NCI-H187 (cell line): Measurements from ENCODE around the gene DPYD.

Experiments used
- DNase-seq, 2 experiments: peaks; one replicate each; lab custom pipeline; 2025; lab: John Stamatoyannopoulos, UW

The DPYD gene

GRCh38 chr1:97143236-97143882, 777.5 kb downstream of the DPYD start:
- DNase-seq: no peak

GRCh38 chr1:97140611-97141010, 780.2 kb downstream of the DPYD start:
- no peak for DNase-seq

- DNase-seq: no peak
Observed at GRCh38 chr1:97139512-97139911, 781.3 kb downstream of the DPYD start.

- no peak for DNase-seq
Observed at GRCh38 chr1:97138515-97139032, 782.3 kb downstream of the DPYD start.

DNA sequence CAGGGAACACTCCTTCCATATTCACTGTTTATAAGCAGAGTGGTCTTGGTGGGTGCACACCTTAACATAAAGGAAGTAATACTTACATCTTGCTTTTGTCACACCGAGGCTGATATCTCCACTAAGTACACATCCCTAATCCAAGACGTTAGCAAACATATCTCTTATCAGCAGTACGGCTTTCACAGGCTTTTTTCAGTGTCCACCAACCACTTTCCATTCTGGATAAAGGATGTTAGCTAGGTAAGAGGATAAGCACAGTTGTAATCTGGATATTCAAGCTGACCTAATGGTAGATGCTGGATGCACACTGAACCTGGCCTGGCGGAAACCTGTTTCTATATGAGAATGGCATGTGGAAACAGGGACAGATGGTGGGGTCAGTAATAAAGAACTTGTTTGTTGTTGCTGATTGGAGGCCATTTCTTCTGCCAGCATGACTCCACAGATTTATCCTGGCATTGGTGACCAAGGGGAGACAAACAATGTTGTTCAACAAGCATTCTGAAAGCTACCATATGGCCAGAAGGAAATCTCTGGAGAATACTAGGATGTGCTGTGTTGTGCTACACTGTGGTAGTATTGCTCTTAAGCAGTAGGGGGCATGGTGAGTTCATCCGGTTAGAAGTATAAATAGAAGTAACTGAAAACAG, 782.8 kb downstream of the DPYD start:
- DNase-seq: peak in 1 of 2 experiments; percentile 38

- no peak for DNase-seq
Observed at GRCh38 chr1:97136996-97137395, 783.8 kb downstream of the DPYD start.

DNA sequence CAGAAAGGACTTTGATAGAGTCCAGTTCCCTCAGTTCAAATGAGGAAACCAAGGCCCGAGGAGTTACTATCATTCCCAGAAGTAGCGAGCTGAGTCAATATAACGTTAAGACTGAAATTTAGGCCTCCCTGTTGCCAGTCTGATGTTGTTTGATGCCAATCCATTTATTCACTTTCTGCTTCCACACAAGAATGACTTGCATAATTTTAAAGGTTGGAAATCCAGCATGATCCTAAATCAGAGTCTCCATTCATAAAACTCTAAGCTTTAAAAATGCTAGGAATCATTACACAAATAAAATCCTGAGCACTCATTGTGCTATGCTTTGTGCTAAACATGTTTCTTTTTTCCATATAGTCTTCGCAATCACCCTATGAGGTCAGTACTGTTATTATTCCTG, 784.9 kb downstream of the DPYD start:
- no peak for DNase-seq

GRCh38 chr1:97128426-97128825, 792.4 kb downstream of the DPYD start:
- no peak for DNase-seq

GRCh38 chr1:97123717-97124431, 797.0 kb downstream of the DPYD start:
- no peak for DNase-seq

- DNase-seq: no peak
Observed at GRCh38 chr1:97120806-97121205, 800.0 kb downstream of the DPYD start.

- DNase-seq: no peak
Observed at GRCh38 chr1:97119260-97120158, 801.3 kb downstream of the DPYD start.

DNA sequence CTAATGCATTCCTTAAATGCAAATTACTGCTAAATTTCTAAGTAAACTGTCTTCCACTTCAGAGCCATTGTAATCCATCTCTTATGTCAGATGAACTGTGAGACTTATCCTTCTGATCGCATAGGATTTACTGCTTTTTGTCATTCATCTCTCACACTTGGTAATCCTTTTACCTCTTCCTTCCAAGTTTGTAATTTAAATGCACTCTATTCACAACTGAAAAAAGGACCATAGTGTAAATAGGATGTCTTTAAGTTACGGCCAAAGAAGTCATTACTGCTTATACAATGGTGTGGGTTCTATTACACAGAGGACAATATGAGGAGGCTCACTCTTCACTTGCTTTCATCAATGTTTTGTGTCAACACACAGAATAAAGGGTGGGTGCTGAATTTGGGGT, 806.0 kb downstream of the DPYD start:
- DNase-seq: no peak

GRCh38 chr1:97112442-97112841, 808.4 kb downstream of the DPYD start:
- no peak for DNase-seq

GRCh38 chr1:97108179-97108578, 812.7 kb downstream of the DPYD start:
- DNase-seq: no peak

DNA sequence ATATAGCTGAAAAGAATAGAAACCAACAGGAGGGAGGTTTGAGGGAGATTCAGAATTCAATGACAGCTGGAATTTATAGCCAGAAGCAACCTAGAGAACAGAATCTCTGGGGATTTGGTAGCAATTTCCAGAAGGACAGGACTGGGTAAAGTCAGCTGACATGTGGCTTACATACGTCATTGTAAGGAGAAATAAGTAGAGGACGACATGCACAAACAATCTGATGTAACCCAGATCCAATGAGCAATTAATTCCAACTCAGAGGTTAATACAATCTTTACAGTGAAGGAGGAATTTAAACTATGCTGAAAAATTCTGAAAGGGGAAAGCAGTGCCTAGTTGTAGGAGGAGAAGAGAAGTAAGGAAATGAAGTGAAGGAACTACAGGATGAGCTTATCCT, 815.3 kb downstream of the DPYD start:
- no peak for DNase-seq

GRCh38 chr1:97101509-97101908, 819.3 kb downstream of the DPYD start:
- no peak for DNase-seq

- DNase-seq: no peak
Observed at GRCh38 chr1:97097404-97097925, 823.4 kb downstream of the DPYD start.

DNA sequence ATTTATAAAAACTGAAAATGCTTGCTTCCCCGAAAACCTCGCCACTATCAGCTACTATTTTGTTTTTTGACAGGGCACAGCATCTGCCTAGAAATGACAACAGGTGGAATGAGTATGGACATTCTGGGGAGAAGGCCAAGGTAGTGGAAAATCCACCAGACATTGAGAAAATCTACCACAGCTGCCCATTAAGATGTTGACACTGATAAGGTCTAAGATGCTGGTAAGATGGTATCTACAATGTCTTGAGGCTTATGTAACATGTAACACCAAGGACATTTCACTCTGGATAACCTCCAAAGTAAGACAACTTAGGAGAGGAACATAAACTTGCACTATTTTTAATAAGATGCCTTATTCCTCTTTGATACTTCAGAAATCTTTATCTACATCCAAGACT, 825.1 kb downstream of the DPYD start:
- no peak for DNase-seq

DNA sequence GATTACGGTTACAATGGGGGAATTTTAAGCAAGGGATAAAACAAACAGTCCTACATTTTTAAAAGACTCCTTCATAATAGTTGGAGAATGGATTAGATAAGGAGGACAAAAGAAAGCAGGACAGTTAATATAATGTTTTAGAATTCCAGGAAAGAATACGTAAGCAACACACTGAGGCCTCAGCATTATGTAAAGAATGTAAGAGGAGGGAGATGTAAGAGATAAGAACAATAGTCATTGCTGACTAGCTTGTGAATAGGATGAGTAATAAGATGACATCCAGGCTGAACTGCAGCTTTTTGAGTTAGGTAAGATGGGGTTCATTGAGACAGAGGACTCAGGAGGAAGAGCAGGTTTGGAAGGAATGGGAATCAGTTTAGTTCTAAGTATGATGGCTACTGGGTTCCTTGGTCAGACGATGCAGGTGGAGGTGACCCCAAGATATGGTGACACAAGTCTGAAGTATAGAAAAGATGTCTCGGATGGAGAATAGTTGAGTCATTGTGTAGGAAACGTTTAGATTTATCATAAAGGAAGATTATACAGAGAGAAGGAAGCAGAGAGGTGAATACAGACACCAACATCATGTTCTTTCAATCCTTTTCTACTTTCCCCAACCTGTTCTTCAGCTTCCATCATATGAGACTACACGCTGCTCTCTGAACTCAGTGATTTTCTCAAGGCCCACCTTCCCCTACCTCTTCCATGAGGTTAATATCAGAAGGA, 826.4 kb downstream of the DPYD start:
- no peak for DNase-seq

DNA sequence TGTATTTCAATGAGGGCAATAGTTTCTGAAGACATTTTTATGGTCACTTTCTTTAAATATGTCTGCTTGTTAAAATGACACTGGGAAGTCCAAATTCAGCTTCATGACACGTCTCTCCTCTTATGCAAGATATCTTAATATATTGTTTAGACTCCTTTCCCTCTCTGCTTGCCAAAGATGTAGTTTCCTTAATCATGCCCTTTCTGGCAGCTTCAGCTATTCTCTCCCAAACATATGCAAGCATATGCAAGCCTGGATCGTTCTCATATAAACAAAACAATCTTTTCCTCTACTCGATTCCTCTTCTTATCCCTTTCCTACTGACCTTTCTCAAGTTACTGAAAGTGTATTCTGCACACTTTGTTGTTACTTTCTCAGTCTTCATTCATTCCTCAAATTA, 827.1 kb downstream of the DPYD start:
- no peak for DNase-seq

DNA sequence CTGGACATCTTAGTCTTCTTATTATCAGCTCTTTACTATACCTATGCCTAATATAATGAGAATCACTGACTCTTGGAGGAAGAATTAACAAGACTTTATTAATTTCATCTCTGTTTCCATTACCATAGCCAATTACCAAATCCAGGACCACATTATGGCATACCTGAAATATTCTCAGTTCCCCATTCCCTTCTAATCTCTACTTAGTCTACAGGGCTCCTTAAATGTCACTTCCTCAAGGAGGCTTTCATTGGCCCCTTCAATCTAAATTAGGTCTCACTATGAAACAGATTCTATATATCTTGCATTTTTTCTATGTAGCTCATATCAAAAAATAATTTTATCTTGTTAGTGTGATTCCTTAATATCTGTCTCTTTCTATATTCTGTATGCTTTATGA, 828.0 kb downstream of the DPYD start:
- DNase-seq: no peak
